ENCODE measurements around the gene TGM2.

The TGM2 gene

DNA sequence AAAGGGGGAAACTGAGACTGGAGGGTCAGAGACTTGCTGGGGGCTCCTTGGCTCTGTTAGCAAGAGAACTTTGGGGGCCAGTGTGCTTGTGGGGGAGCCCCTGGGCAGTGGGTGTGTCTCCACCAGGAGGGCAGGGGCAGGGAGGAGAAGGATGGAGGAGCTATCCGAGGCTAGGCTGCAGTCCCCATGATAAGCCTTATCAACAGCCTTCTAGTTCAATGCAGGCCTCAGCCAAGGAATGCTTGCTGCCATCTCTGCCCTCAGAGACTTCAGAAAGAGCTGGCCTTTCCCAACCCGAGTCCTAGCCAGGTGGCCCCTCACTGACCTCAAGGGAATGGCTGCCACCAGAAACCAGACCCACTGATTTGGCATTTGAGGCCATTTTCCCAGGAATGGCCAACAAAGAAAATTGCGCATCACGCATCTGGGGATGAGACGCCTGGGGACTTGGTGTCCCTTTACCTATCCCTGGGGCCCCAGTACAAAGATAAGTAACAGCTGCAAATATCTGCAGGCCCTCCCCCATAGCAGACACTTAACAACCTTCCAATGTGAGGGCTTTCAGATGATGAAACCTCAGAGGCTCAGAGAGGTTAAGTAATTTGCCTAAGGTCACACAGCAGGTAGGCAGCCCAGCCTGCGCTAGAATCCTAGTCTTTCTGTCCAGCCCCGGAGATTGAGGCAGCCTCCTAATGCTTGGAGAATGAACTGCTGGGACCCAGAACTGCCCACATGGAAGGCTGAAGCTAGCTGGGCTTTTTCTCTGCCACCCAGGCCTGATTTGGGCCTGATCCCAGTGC lies 4.9 kb downstream of the TGM2 start:
- DNase-seq = no peak

DNA sequence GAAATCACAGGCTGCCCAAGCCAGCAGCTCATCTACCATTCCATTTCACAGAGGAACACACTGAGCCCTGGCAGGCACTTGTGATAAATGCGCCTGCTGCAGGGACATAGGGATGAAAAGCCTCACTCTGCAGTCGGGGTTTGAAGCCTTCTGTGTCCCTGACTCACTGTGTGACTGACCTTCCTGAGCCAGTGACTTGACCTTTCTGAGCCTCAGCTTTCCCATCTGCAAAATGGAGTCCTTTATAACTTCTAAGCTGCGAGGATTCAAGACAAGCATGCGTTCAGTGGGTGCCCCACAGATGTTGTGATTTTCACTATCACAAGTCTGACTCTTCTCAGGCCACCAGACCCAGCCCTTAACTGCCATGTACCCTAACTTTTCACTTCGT lies 5.5 kb downstream of the TGM2 start:
- DNase-seq = no peak

DNA sequence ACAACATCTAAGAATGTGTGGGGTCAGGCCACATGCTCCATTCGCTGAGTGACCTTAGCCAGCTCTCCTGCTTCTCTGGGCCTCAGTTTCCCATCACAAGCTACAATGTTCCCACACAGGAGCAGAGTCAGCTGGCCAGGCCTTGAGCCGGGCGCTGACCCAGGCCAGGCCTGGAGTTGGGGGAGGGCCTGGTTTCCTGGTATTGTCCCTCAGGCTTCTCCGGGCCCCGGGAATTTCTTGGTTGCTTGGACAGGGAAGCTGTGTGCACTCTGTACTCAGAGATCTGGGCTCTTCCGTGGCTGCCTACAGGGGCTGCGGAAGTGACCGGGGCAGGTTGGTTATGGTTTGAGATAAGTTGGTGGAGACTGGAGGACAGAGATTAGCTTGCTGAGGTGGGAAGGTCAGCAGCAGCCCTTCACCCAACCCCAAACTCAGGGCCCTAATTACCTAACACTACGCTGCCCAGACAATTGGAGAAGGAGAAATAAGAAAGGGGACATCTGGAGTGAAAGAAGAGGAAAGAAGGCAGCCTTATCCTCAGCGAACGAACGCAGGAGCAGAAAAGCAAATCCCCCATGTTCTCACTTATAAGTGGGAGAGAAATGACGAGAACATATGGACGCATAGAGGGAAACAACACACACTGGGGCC lies 6.2 kb downstream of the TGM2 start:
- no peak for DNase-seq

DNA sequence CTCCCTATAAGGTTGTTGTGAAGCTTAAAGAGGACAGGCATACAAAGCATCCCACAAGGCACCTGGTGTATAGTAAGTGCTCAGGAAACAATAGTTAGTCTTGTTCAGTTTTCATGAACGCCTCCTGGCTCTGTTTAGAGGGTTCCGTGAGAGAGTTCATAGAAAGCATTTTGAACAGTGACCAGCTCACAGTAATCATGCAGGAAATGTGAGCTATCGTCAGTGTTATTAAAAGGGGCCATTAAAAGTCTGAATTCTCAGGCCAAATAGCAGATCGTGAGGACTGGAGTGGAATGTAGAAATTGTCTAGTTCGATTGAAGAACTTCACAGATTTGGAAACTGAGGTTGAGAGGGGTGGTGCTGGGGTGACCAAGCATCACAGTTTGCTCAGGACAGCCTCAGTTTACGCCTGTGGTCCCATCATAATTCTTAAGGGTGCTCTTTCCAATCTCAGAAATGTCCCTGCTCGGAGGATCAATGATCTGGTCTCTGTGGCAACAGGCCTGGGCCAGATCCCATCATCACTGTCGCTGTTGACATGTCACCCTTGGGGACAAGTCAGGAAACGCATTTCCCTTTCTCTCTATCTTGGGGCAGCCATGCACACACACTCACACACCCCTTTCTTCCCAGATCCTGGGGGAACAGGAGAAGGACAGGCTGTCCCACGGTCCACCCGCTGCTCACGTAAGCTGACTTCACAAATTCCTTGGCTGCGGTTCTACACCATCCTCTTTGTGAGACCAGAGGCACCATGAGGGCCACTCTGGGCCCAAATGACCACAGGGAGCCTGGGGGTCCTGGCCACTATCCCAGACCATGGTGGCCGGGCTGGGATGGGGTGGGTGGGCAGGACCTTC lies 7.2 kb downstream of the TGM2 start:
- DNase-seq = no peak

DNA sequence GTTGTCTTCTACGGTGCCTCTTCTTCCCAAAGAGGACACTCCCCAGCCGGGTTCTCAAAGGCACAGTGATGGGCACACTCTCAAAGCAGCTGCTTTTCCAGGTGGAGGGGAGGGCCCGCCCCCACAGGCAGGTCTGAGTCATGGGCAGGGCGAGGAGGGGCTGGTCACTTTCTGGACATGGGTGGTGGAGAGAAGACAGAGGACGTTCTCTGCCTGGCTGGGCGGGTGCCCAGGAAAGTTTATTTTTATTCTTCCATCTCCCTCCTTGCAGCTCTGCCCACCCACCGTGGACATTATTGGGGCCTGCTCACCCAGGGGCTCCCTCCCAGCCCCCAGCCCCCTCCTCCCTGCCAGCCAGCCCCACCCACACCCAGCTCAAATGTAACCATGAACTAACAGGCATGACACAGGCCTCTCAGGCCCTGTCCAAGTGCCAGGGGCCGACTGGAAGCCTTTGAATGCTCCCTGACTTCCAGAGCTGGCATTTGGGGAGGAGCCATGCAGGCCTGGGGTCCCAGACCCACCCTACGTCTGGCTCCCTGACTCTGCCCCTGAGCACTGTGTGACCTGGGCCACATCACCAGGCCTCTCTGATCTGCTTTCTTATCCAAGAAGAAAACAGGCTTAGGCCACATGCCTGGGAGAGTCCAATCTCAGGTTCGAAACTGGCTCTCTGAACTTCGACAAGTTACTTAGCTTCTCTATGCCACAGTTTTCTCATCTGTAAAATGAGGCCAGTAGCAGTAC lies 8.0 kb downstream of the TGM2 start:
- no peak for DNase-seq

DNA sequence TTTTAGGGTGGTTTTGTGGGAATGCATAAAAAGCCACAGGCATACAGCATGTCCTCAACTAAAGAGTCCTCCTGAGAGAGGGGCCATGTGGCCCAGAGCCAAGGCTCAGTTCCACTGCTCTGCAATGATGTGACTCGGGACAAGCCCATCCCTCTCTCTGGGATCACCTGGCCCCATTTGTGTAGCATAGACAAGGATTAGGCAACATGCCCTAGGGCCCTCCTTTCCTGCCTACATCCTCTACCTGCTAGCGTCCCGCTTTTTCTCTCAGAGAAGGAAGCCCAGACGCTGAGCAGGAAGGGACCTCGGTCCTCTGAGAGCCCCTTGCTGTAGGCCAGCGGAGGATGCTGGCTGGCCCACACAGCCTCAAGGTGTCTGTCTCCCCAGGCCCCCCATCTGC lies 8.8 kb downstream of the TGM2 start:
- DNase-seq = no peak

DNA sequence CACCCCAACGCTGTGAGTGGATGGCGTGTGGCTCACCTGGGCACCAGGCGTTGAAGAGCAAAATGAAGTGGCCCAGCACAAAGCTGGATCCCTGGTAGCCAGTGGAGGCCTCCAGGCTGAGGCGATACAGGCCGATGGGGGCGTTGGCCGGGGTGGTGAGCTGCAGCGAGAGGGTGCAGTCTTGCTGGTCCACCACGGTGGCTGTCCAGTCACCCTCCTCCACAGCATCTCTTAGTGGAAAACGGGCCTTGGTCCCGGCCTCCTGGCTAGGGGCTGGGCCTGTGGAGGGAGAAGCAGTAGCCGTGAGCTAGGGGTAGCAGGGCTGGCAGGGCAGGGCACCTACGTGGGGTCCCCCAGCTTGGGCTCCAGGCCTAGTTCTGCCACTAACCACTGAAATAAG lies 9.3 kb downstream of the TGM2 start:
- no peak for DNase-seq

DNA sequence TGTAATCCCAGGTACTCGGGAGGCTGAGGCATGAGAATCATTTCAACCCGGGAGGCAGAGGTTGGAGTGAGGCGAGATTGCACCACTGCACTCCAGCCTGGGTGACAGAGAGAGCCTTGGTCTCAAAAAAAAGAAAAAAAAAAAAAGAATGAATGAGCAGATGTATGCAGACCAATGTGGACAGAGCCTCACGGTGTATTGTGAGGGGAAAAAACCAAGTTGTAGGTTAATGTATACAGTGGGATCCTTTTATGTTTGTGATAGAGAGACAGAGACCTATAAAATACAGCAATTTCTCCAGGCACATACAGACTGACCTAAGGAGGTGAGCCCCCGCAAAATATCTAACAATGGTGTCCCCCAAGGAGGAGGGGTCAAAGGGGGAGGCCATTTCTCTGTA lies 11.7 kb downstream of the TGM2 start:
- no peak for DNase-seq

DNA sequence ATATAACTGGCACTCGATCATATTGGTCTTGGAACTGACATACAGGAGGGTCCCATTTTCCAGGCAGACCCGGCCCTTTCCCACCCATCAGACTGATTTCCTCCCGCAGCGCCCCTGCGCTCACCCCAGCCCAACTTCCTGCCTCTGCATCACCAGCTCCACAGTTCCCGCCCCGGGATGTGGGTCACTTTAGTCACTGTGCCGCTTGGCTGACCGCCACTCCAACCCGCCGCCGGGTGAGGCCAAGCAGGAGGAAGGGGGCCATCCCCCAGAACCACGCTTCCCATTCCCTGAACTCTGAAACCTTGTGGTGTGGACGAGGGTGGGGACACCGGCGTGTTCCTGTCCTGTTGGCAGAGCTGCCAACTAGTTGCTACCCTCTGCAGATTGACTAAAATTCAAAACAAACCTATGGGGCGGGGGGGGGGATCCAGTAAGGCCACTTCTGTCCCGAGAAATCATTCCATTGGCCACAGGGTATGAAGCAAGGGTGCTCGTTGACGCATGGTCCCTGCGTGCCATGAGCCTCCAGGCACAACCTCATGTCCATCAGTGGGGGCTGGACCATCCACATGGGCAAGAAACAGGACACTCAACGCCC lies 12.3 kb downstream of the TGM2 start:
- DNase-seq = peak; percentile 36

DNA sequence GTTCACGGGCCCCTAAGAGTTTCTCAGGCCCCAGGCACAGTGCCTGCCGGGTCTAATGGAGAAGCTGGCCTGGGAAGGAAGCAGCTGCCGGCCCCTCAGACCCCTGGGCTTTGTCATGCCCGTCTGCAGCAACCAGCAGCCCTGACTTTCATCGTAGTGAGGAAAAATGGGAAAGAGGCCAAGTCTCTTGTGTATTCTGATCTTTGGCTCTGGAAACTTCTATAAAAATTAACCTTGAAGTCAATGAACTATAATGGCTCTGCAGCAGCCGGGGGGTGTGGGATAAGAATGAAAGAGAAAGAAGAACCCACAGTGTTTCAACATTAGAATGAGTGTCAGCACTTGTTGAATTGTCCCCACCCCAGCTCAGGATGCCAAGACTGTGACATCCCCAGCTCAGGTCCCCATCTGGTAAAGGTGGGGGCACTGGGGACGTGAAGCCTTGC lies 12.9 kb downstream of the TGM2 start:
- DNase-seq = no peak

DNA sequence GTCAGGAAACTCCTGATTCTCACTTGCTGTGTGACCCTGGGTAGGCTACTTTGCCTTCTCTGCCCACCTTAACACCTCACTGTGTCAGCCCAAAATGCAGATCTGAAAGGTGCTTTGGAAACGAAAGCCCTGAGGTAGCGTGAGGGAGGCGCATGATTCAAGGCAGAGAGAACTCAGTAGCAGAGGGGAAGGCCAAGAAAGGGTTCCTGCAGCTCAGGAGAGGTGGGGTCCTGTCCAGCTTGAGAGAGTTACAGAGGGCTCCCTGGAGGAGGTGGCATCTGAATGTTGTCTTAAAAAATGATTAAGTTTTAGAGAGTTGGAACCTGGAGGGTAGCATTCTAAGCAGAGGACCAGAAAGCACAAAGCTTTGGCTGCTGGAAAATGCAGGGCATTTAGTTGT lies 13.6 kb downstream of the TGM2 start:
- DNase-seq = no peak

DNA sequence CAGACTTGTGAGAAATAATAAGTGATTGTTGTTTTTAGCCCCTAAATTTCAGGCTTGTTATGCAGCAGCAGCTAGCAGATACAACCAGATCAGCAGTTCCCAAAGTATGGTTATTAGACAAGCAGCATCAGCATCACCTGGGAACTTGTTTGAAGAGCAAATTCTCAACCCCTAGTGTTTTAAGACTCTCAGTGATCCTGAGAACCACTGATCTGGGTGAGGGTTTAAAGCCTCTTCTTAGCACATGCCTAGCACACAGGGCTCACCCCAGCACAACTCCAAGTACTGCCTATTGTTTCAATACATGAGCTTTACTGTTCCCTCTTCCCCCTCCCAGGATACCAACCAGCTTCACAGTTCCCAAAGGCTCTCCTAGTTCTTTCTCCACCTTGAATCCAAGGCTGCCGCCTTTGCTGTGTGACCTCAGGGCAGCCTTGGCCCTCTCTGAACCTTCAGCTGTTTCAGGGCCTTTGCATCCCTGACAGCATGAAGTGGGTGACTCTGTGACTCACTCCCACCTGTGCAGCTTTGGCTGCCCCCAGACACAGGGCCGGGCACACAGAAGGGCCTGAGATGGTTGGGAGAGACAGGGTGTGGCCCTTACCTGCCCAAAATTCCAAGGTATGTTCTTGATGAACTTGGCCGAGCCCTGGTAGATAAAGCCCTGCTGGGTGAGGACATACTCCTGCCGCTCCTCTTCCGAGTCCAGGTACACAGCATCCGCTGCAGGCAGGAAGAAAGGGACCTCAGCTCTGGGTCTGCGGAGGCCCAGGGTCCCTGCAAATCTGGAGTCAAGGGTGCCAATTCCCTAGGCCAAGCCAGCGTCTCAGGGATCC lies 14.5 kb downstream of the TGM2 start:
- DNase-seq = no peak

DNA sequence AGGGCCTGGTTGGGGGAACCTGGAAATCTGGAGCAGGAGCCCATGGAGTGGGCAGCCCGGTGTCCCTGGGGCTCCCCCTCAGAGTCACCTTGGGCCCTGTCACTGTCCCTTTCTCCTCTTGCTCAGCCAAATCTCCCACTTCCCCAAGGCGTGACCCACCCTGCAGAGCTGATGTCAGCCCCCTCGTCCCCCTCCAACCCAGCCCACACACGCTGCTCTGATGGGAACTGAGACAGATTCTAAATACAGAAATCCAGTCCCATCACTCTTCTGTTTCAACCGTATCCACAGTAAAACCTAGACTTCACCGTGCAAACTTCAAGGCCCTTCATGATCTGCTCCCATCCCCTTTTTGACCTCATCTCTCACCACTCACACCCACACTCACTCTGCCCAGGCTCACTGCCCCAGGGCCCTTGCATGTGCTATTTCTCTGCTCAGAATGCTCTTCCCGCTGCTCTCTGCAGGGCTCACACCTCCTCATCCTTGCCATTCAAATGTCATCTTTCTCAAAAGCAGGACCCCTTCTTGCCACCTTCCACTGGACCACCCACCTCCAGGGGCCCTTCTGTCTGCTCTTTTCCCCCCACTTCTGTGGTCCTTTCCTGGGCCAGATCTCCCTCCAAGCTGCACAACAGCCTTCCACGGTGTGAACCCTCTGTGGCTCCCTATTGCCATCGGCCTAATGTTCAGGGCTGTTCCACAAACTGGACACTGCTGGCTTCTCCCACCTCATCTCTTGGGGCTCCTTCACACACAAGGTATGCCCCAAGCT lies 16.6 kb downstream of the TGM2 start:
- no peak for DNase-seq

DNA sequence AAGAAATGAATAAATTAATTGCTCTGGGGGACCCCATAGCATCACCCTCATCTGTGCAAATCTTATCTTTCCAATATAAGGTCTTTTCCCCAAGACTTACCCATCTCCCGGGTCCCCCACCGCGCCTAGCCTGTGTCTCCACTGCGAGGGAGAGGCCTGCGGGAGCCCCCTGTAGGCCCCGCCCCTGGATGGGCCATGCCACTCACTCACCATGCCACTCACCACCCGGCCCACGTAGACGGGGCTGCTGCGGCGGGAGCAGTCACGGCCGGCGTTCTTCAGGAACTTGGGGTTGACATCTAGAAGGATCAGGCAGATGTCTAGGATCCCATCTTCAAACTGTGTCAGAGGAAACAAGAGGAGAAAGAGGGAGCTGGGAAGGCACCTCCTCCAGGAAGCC lies 17.3 kb downstream of the TGM2 start:
- DNase-seq = no peak

DNA sequence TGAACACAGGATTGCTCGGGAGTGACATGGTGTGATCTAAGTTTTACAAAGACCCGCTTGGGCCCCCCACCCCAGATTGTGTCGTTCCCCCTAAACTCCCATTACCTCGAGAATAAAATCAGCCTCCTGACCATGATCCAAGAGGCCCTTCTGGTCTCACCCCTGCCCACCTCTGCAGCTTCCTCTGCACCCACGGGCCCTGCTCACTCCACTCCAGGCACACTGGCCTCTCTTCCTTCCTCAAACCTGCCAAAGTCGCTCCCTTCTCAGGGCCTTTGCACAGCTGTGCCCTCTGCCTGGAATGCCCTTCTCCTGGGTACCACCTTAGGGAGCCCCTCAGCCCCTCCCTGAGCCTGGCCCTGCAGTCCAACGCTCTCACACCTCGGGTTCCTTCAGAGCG lies 17.9 kb downstream of the TGM2 start:
- DNase-seq = no peak

DNA sequence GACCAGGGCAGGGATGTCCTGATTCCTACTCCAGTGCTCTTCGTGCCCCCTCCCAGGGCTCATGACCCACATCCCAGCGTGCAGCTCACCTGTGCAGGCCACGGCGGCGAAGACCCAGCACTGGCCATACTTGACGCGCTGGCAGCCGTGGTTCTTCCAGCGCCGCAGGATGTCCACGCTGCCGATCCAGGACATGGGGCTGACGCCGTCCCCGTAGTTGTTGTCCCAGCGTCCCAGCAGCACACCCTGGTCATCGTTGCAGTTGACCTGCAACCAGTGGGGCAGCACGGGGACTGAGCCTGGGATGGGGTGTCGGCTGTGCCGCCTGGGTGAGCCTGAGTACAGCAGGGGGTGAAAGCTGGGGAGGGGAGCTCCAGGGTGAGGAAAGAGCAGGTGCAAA lies 18.4 kb downstream of the TGM2 start:
- no peak for DNase-seq

DNA sequence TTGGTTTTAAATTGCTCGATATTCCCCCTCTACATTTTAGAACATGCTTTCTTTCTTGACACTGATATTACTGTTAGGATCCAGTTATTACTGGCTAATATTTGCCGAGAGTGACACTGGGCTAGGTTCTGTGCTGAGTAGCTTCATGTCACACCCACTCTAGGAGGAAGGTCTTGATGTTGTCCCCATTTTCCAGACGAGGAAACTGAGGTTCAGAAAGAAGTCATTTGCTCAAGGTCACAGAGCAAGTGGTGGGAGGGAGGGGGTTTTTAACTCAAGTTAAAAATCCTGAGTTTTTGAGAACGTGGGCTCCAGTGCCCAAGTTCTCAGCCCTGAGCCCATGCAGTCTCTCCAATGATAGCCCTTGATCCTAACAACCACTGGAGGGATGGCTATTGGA lies 18.9 kb downstream of the TGM2 start:
- DNase-seq = no peak

DNA sequence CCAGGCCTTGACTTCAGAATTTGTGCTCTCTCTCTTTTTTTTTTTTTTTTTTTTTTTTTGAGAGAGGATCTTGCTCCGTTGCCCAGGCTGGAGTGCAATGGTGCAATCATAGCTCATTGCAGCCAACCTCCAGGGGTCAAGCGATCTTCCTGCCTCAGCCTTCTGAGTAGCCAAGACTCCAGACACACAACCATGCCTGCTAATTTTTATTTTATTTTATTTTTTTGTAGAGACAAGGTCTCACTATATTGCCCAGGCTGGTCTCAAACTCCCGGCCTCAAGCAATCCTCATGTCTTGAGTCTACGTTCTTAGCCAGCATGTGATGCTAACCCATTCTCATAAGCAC lies 19.4 kb downstream of the TGM2 start:
- no peak for DNase-seq

DNA sequence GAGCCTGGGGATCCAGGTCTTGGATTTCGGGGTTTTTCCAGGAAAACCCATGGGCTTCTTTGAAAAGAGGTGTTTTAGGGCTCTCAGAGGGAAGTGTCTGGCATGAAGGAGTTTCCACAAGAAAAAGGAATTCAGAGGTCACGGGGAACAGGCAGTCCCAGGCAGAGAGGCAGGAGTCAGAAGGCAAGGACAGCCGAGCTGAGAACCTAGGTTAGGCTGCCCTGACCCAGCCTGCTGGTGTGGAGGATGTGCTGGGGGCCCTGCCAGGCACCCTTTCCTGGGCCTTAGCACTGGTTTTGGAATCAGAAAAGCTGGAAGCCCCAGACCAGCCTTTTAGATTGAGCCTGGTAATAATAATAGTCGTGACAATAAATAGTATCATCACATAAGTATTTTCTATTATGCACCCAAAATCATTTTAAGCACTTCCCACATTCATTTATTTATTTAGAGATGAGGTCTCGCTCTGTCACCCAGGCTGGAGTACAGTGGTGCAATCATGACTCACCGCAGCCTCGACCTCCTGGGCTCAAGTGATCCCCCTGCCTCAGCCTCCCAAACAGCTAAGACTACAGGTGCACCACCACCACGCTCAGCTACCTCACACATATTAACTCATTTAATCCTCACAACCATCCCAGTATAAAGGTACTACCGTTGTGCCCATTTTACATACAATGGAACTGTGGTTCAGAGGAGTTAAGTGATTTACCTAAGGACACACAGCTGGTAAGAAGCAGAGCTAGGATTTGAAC lies 19.9 kb downstream of the TGM2 start:
- DNase-seq = peak; percentile 60

DNA sequence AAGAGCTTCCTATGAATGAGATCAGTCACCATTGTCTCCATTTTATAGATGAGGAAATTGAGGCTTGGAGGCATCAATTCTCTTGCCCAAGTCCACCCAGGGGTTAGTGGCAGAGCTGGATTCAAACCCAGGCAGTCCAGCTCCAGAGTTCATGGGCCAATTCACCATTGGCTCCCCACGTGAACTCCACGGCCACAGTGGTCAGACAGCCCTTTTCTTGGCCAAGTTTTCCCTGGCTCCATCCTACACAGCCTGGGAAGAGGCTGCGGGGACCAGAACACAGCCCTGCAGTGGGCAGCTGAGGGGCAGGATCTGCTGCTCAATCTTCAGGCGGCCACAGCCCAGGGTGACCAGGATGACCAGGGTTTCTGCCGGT lies 20.5 kb downstream of the TGM2 start:
- no peak for DNase-seq

Data from fibroblast of skin of scalp (primary cell).